Keratinocyte (primary cell): ENCODE measurements around the gene CTNNA2. TPM values are rescaled to one million over a fixed set of nuclear protein-coding genes. Genes with fewer than 3 reads are reported as not detected.

Source experiments
- DNase-seq: peaks from one replicate; pipeline ENCODE4 v3.0.0-alpha.2; 2011; ENCODE audit warnings: low read depth, missing footprints, low spot score
- FAIRE-seq: peaks from 2 replicates; lab custom pipeline; 2011; peaks lifted over from hg19 to GRCh38; lab: Jason Lieb, UNC
- H2AFZ ChIP-seq: 2 replicates; pipeline ENCODE4 v1.6.0; 2012; ENCODE audit warnings: low read length, control low read depth, inconsistent platforms; ENCODE audit not compliant: control insufficient read depth
- H3K27ac ChIP-seq: 2 replicates; pipeline ENCODE4 v1.5.1; 2011; ENCODE audit warnings: low read length; ENCODE audit not compliant: control insufficient read depth, insufficient read depth
- H3K27me3 ChIP-seq: 3 replicates; pipeline ENCODE4 v1.6.0; 2011; ENCODE audit warnings: low read length; ENCODE audit not compliant: control insufficient read depth, insufficient read depth; ENCODE audit errors: extremely low read depth
- H3K36me3 ChIP-seq, 2 experiments: 2 replicates in 1 of 2; 3 replicates in 1 of 2; pipeline ENCODE4 v1.5.1; 2011; ENCODE audit warnings: low read length in 2 of 2, mild to moderate bottlenecking in 1 of 2; ENCODE audit not compliant: control insufficient read depth in 2 of 2, insufficient read depth in 2 of 2; ENCODE audit errors: extremely low read depth in 1 of 2
- H3K4me1 ChIP-seq: 3 replicates; pipeline ENCODE4 v1.5.1; 2011; ENCODE audit warnings: low read length; ENCODE audit not compliant: control insufficient read depth, insufficient read depth; ENCODE audit errors: extremely low read depth
- H3K4me2 ChIP-seq: 3 replicates; pipeline ENCODE4 v1.6.0; 2011; ENCODE audit warnings: low read depth, low read length; ENCODE audit not compliant: control insufficient read depth, insufficient read depth; ENCODE audit errors: extremely low read depth
- H3K4me3 ChIP-seq, 3 experiments: fragments of 200-600 bp in 1 of 3; sonication (generic) in 1 of 3; 2 replicates in 2 of 3; 3 replicates in 1 of 3; pipeline ENCODE4 v1.5.1; 2011 to 2016; ENCODE audit warnings: low read length in 3 of 3, mild to moderate bottlenecking in 3 of 3, control low read depth in 2 of 3, inconsistent platforms in 1 of 3, low read depth in 1 of 3, mixed read lengths in 1 of 3, mixed run types in 1 of 3, moderate library complexity in 1 of 3; ENCODE audit not compliant: control insufficient read depth in 2 of 3, insufficient read depth in 2 of 3; ENCODE audit errors: extremely low read depth in 1 of 3
- H3K79me2 ChIP-seq: 2 replicates; pipeline ENCODE4 v1.6.0; 2012; ENCODE audit warnings: low read length; ENCODE audit not compliant: control insufficient read depth, insufficient read depth
- H3K9ac ChIP-seq: 3 replicates; pipeline ENCODE4 v1.6.0; 2011; ENCODE audit warnings: low read length; ENCODE audit not compliant: control insufficient read depth, insufficient read depth; ENCODE audit errors: extremely low read depth
- H3K9me1 ChIP-seq: 3 replicates; pipeline ENCODE4 v1.6.0; 2011; ENCODE audit warnings: low read length; ENCODE audit not compliant: control insufficient read depth, insufficient read depth; ENCODE audit errors: extremely low read depth
- H3K9me3 ChIP-seq: 2 replicates; pipeline ENCODE4 v1.5.1; 2012; ENCODE audit warnings: low read depth, low read length; ENCODE audit not compliant: control insufficient read depth
- H4K20me1 ChIP-seq: 3 replicates; pipeline ENCODE4 v1.6.0; 2011; ENCODE audit warnings: low read length; ENCODE audit not compliant: control insufficient read depth, insufficient read depth; ENCODE audit errors: extremely low read depth
- CTCF ChIP-seq, 3 experiments: IDR thresholded peaks in 1 of 3; conservative IDR thresholded peaks in 1 of 3; optimal IDR thresholded peaks in 1 of 3; 2 replicates in 2 of 3; 3 replicates in 1 of 3; pipeline versions ENCODE3 to v1.5.1; 2011; ENCODE audit warnings: low read length in 3 of 3, mild to moderate bottlenecking in 3 of 3, moderate library complexity in 2 of 3, control low read depth in 1 of 3, inconsistent platforms in 1 of 3; ENCODE audit not compliant: insufficient read depth in 2 of 3; ENCODE audit errors: extremely low read depth in 1 of 3
- EZH2 ChIP-seq: IDR thresholded peaks from one replicate; pipeline ENCODE4 v1.6.1; 2012; ENCODE audit warnings: inconsistent platforms, mild to moderate bottlenecking, low read length, moderate library complexity
- dilution Hi-C: fragments of 300-500 bp; cut with MboI; formaldehyde crosslinking; loops from one replicate; pipeline ENCODE4 v1.7.0; 2020; ENCODE audit warnings: low sequenced_read_pairs; ENCODE audit not compliant: extremely low pct_ligation_motif_present
- polyA plus RNA-seq, 5 experiments: library from polyadenylated mRNA; depleted of rRNA in 3 of 5; stranded (reverse) in 3 of 5; stranded (forward) in 1 of 5; unstranded in 1 of 5; fragments of >200 nt; gene quantifications; 1 replicate in 1 of 5; 2 replicates in 3 of 5; 3 replicates in 1 of 5; pipeline versions ENCODE4 v1.2.1 to v1.2.3, GENCODE V29; 2011 to 2012; ENCODE audit warnings: missing spikeins in 2 of 5, low read depth in 1 of 5, low replicate concordance in 1 of 5

The CTNNA2 gene
- polyA plus RNA-seq, 1 donor (not counting 4 experiments of a cell fraction or from before 2014, with no cell fraction given) = not detected

- Histone ChIP-seq H3K27me3 (no peaks in the 10 kb centered on the region), H3K4me3 (no peak overlapping the region), H3K36me3 (no peaks in the 10 kb centered on the region), H3K9me3 (no peaks in the 10 kb centered on the region), H2AFZ (no peak overlapping the region), H3K79me2 (no peaks in the 10 kb centered on the region), H4K20me1 (no peaks in the 10 kb centered on the region), H3K9me1 (no peaks in the 10 kb centered on the region), H3K9ac (no peak overlapping the region), H3K4me1 (no peaks in the 10 kb centered on the region), H3K27ac (no peak overlapping the region), H3K4me2 (no peak overlapping the region)
- dilution Hi-C loops = no loop called here
- FAIRE-seq (no peak), DNase-seq (no peak)
- TF ChIP-seq CTCF (optimal IDR thresholded peaks at IDR 0.05 in 1 of 3, IDR thresholded peaks at IDR 0.05 in 1 of 3, conservative IDR thresholded peaks at IDR 0.05 in 1 of 3; ENCODE audit: extremely low read depth in 1 of 3, insufficient read depth in 2 of 3, low read length in 3 of 3) = no peak
- TF ChIP-seq EZH2 = no peak
These were observed 568.1 kb downstream of the CTNNA2 start for GRCh38 chr2:80080957-80081356.

- DNase-seq (no peak), FAIRE-seq (no peak)
- no peak overlapping the region for H2AFZ ChIP-seq
- no peak overlapping the region for H3K4me3 ChIP-seq
- H4K20me1 ChIP-seq = no peaks in the 10 kb centered on the region
- H3K4me1 ChIP-seq = no peaks in the 10 kb centered on the region
- H3K4me2 ChIP-seq = no peak overlapping the region
- H3K9ac ChIP-seq = no peak overlapping the region
- H3K9me3 ChIP-seq = no peaks in the 10 kb centered on the region
- H3K9me1 ChIP-seq = no peaks in the 10 kb centered on the region
- H3K27ac ChIP-seq = no peak overlapping the region
- H3K79me2 ChIP-seq = no peaks in the 10 kb centered on the region
- no peaks in the 10 kb centered on the region for H3K36me3 ChIP-seq
- TF ChIP-seq CTCF (optimal IDR thresholded peaks at IDR 0.05 in 1 of 3, IDR thresholded peaks at IDR 0.05 in 1 of 3, conservative IDR thresholded peaks at IDR 0.05 in 1 of 3; ENCODE audit: extremely low read depth in 1 of 3, insufficient read depth in 2 of 3, low read length in 3 of 3) = no peak
- TF ChIP-seq EZH2 = no peak
- dilution Hi-C loops = no loop called here
- no peaks in the 10 kb centered on the region for H3K27me3 ChIP-seq
These were observed 574.0 kb downstream of the CTNNA2 start for GRCh38 chr2:80086831-80087230.
